ENCODE measurements around the gene PNO1.

GRCh38 chr2:68122680-68122964 lies 35.1 kb upstream of the PNO1 start:
- TF ChIP-seq CTCF (IDR thresholded peaks at IDR 0.05) (no peak), POLR2A (IDR thresholded peaks at IDR 0.05; ENCODE audit: low read length) (no peak), MAZ (IDR thresholded peaks at IDR 0.05; ENCODE audit: borderline replicate concordance, low read depth, low read length) (no peak), RAD21 (conservative IDR thresholded peaks at IDR 0.05 in 1 of 2, IDR thresholded peaks at IDR 0.05 in 1 of 2) (no peak), SMC3 (IDR thresholded peaks at IDR 0.05) (no peak), JUN (IDR thresholded peaks at IDR 0.05) (no peak), MAFK (IDR thresholded peaks at IDR 0.05; ENCODE audit: partially characterized antibody) (no peak), BHLHE40 (IDR thresholded peaks at IDR 0.05; ENCODE audit: low read depth, low read length) (no peak), CBX8 (IDR thresholded peaks at IDR 0.05) (no peak), ESRRA (IDR thresholded peaks at IDR 0.05; ENCODE audit: borderline replicate concordance, low read length) (no peak), REST (IDR thresholded peaks at IDR 0.05) (no peak), RCOR1 (IDR thresholded peaks at IDR 0.05; ENCODE audit: low read depth, low read length) (no peak)

All from A549 (cell line).